A549 (cell line): Measurements from ENCODE around the gene PHTF1. TPM values are rescaled to one million over a fixed set of nuclear protein-coding genes. Genes with fewer than 3 reads are reported as not detected.

Experiments used
- ATAC-seq, 2 experiments: fragments of 200-7000 bp in 1 of 2; fragments of >200 bp in 1 of 2; cut with Nextera tagmentation in 1 of 2; cut with Tn5 transposase in 1 of 2; 3 replicates each; pipeline versions ENCODE4 v1.8.0 to v1.9.1; 2018 to 2020; ENCODE audit warnings: mild to moderate bottlenecking in 1 of 2, moderate library complexity in 1 of 2
- CTCF ChIA-PET: fragments of 300-600 bp; sonication (Branson Sonifier 250); formaldehyde crosslinking; extraction: SDS; loops from one replicate; lab custom pipeline; 2021; ENCODE audit warnings: antibody characterized with exemption, inconsistent platforms; lab: Yijun Ruan, JAX
- POLR2A ChIA-PET: fragments of 350-600 bp; formaldehyde crosslinking; extraction: SDS; loops from one replicate; lab custom pipeline; 2021; ENCODE audit warnings: antibody characterized with exemption, inconsistent platforms; lab: Yijun Ruan, JAX
- DNase-seq, 2 experiments: peaks; one replicate each; pipeline versions ENCODE4 v3.0.0 to v3.0.0-alpha.2; 2011 to 2016; ENCODE audit warnings: low read depth in 1 of 2, low spot score in 1 of 2
- FAIRE-seq: peaks from 2 replicates; lab custom pipeline; 2011; peaks lifted over from hg19 to GRCh38; lab: Jason Lieb, UNC
- H3K27ac ChIP-seq, 2 experiments: fragments of >200 bp; sonication (Bioruptor Twin); formaldehyde crosslinking; 3 replicates each; pipeline ENCODE4 v1.5.1; 2016 to 2017
- H3K4me1 ChIP-seq: fragments of >200 bp; sonication (Bioruptor Twin); formaldehyde crosslinking; 3 replicates; pipeline ENCODE4 v1.6.1; 2016
- H3K4me2 ChIP-seq: fragments of >200 bp; sonication (Bioruptor Twin); formaldehyde crosslinking; 3 replicates; pipeline ENCODE4 v1.6.1; 2016
- H3K4me3 ChIP-seq: fragments of >200 bp; sonication (Bioruptor Twin); formaldehyde crosslinking; 3 replicates; pipeline ENCODE4 v1.5.1; 2016
- H3K9me3 ChIP-seq: fragments of >200 bp; sonication (Bioruptor Twin); formaldehyde crosslinking; 3 replicates; pipeline ENCODE4 v1.6.1; 2016
- BCL3 ChIP-seq: fragments of >200 bp; sonication (Bioruptor Twin); formaldehyde crosslinking; IDR thresholded peaks from 3 replicates; pipeline ENCODE4 v1.6.1; 2016
- CHD2 ChIP-seq: fragments of 150-350 bp; IDR thresholded peaks from 2 replicates; pipeline ENCODE4 v1.6.1; 2014; ENCODE audit warnings: low read length; ENCODE audit not compliant: partially characterized antibody
- CHD4 ChIP-seq: fragments of 200-600 bp; sonication (generic); IDR thresholded peaks from 2 replicates; pipeline ENCODE4 v1.6.1; 2016; ENCODE audit warnings: antibody characterized with exemption, mild to moderate bottlenecking, borderline replicate concordance
- EHF ChIP-seq: fragments of 250-450 bp; sonication (Bioruptor Pico); IDR thresholded peaks from 2 replicates; pipeline ENCODE4 v1.5.0; 2020; ENCODE audit warnings: mild to moderate bottlenecking
- EP300 ChIP-seq, 2 experiments: fragments of >200 bp; sonication (Bioruptor Twin); formaldehyde crosslinking; IDR thresholded peaks; 2 replicates in 1 of 2; 3 replicates in 1 of 2; pipeline ENCODE4 v1.6.1; 2016 to 2017
- ESRRA ChIP-seq: fragments of 150-350 bp; IDR thresholded peaks from 2 replicates; pipeline ENCODE4 v1.6.1; 2014; ENCODE audit warnings: mild to moderate bottlenecking, low read length, borderline replicate concordance
- FOSL2 ChIP-seq, 2 experiments: fragments of 450-650 bp in 1 of 2; fragments of >200 bp in 1 of 2; sonication (Bioruptor Twin) in 1 of 2; formaldehyde crosslinking; IDR thresholded peaks; 2 replicates each; pipeline versions ENCODE4 v1.5.0 to v1.6.1; 2016 to 2020; ENCODE audit warnings: mild to moderate bottlenecking in 1 of 2, moderate library complexity in 1 of 2
- FOXS1 ChIP-seq: fragments of 250-450 bp; sonication (Bioruptor Pico); IDR thresholded peaks from 2 replicates; pipeline ENCODE4 v1.5.0; 2020; ENCODE audit warnings: mild to moderate bottlenecking, moderate library complexity
- GATA3 ChIP-seq: IDR thresholded peaks from 2 replicates; pipeline ENCODE4 v1.6.1; 2012; ENCODE audit warnings: borderline replicate concordance
- HDAC2 ChIP-seq: fragments of 200-600 bp; sonication (generic); IDR thresholded peaks from 2 replicates; pipeline ENCODE4 v1.6.1; 2016
- HMGXB4 ChIP-seq: fragments of 250-450 bp; sonication (Bioruptor Pico); IDR thresholded peaks from 2 replicates; pipeline ENCODE4 v1.5.0; 2021; ENCODE audit warnings: mild to moderate bottlenecking, moderate library complexity, borderline replicate concordance
- HOXA7 ChIP-seq: fragments of 250-450 bp; sonication (Bioruptor Pico); IDR thresholded peaks from 2 replicates; pipeline ENCODE4 v1.5.0; 2020; ENCODE audit warnings: mild to moderate bottlenecking, moderate library complexity
- HOXB5 ChIP-seq: fragments of 250-450 bp; sonication (Bioruptor Pico); IDR thresholded peaks from 2 replicates; pipeline ENCODE4 v1.5.0; 2020; ENCODE audit warnings: mild to moderate bottlenecking, moderate library complexity
- KDM5A ChIP-seq: fragments of 200-600 bp; sonication (generic); IDR thresholded peaks from 2 replicates; pipeline ENCODE4 v1.6.1; 2016; ENCODE audit warnings: antibody characterized with exemption, mild to moderate bottlenecking
- MAZ ChIP-seq: fragments of 150-350 bp; IDR thresholded peaks from 2 replicates; pipeline ENCODE4 v1.6.1; 2014; ENCODE audit warnings: antibody characterized with exemption, low read depth, low read length, borderline replicate concordance
- NFE2L2 ChIP-seq: fragments of 150-350 bp; conservative IDR thresholded peaks from 2 replicates; pipeline ENCODE4 v1.6.1; 2014; ENCODE audit warnings: low read length
- NPAS2 ChIP-seq: fragments of 250-450 bp; sonication (Bioruptor Pico); IDR thresholded peaks from 2 replicates; pipeline ENCODE4 v1.8.0; 2022; ENCODE audit warnings: mild to moderate bottlenecking, moderate library complexity, borderline replicate concordance
- PHF8 ChIP-seq: fragments of 200-600 bp; sonication (generic); IDR thresholded peaks from 2 replicates; pipeline ENCODE4 v1.6.1; 2016; ENCODE audit warnings: low read depth, mild to moderate bottlenecking, antibody characterized with exemption, moderate library complexity, borderline replicate concordance
- RCOR1 ChIP-seq: fragments of 150-350 bp; IDR thresholded peaks from 2 replicates; pipeline ENCODE4 v1.6.1; 2014; ENCODE audit warnings: antibody characterized with exemption, low read length, low read depth
- RNF2 ChIP-seq: fragments of 200-600 bp; sonication (generic); IDR thresholded peaks from 2 replicates; pipeline ENCODE4 v1.6.1; 2016; ENCODE audit warnings: low read depth, mild to moderate bottlenecking, antibody characterized with exemption, moderate library complexity, borderline replicate concordance
- SREBF2 ChIP-seq: fragments of 450-650 bp; IDR thresholded peaks from 2 replicates; pipeline ENCODE4 v1.6.1; 2014; ENCODE audit warnings: mild to moderate bottlenecking, moderate library complexity
- TFCP2L1 ChIP-seq: fragments of 250-450 bp; sonication (Bioruptor Pico); IDR thresholded peaks from 2 replicates; pipeline ENCODE4 v1.5.0; 2021; ENCODE audit warnings: mild to moderate bottlenecking
- TP53 ChIP-seq: fragments of 250-450 bp; sonication (Bioruptor Pico); IDR thresholded peaks from 2 replicates; pipeline ENCODE4 v1.5.0; 2021; ENCODE audit warnings: mild to moderate bottlenecking, moderate library complexity
- ZFP36 ChIP-seq: fragments of 450-650 bp; IDR thresholded peaks from 2 replicates; pipeline ENCODE4 v1.6.1; 2014; ENCODE audit warnings: borderline replicate concordance; ENCODE audit not compliant: partially characterized antibody
- ZNF302 ChIP-seq: fragments of 250-450 bp; sonication (Bioruptor Pico); IDR thresholded peaks from 2 replicates; pipeline ENCODE4 v1.9.0; 2021; ENCODE audit warnings: inconsistent platforms, mild to moderate bottlenecking, moderate library complexity
- WGBS: methylation state at CpG from one replicate; pipeline ENCODE4 v1.1.6; 2017; ENCODE audit errors: missing lambda C conversion rate; 5-methylcytosine and 5-hydroxymethylcytosine counted together
- polyA plus RNA-seq, 4 experiments: library from polyadenylated mRNA; depleted of rRNA in 3 of 4; stranded (reverse); fragments of >200 nt; fragmentation: RNase III in 1 of 4; extraction: RNeasy Plus Mini Kit Qiagen cat#74134 plus additional on column Dnase treatment in 1 of 4; gene quantifications; 2 replicates in 3 of 4; 3 replicates in 1 of 4; pipeline ENCODE4 v1.2.3, GENCODE V29; 2011 to 2017

Gene PHTF1
- polyA plus RNA-seq, 2 of the 4 experiments (the other 2 are of a cell fraction) = 17.0 to 17.1 TPM

GRCh38 chr1:113784104-113784779 lies 25.0 kb upstream of the PHTF1 start:
- no peaks in the 10 kb centered on the region for H3K9me3 ChIP-seq
- H3K4me2 ChIP-seq = no peak overlapping the region
- no peak for ATAC-seq
- 90% methylated on average over 5 of the region's 5 CpGs for WGBS
- H3K4me3 ChIP-seq = no peak overlapping the region
- DNase-seq = no peak
- CTCF ChIA-PET = interaction anchor here (1.2 to 2.9 kb wide), 2 partner anchors 16 to 25 kb away, joined by 4 to 9 read pairs; partner anchors contain the start of gene PHTF1
- no peak overlapping the region for H3K27ac ChIP-seq
- TF ChIP-seq HDAC2 (no peak), EP300 (IDR thresholded peaks at IDR 0.05) (no peak), TP53 (CRISPR knock-in tag) (no peak), CHD4 (no peak), GATA3 (no peak), RCOR1 (no peak), HOXB5 (CRISPR knock-in tag) (no peak), MAZ (no peak), RNF2 (no peak), BCL3 (no peak), NPAS2 (CRISPR knock-in tag) (no peak)
- peaks cover 19% of the 10 kb centered on the region for H3K4me1 ChIP-seq
- no peak for FAIRE-seq
- POLR2A ChIA-PET = no interaction called here

GRCh38 chr1:113783254-113784103 lies 24.2 kb upstream of the PHTF1 start:
- no peak overlapping the region for H3K4me2 ChIP-seq
- DNase-seq (no peak), FAIRE-seq (no peak)
- H3K4me1 ChIP-seq = peaks cover 17% of the 10 kb centered on the region
- POLR2A ChIA-PET = interaction anchor here (0.7 kb wide), 1 partner anchor 394 kb away, joined by 6 read pairs; no protein-coding TSS in a partner anchor
- no peak overlapping the region for H3K27ac ChIP-seq
- H3K9me3 ChIP-seq = no peaks in the 10 kb centered on the region
- WGBS = 95% methylated on average over 4 of the region's 4 CpGs
- no peak overlapping the region for H3K4me3 ChIP-seq
- TF ChIP-seq PHF8 = no peak
- no peak for TF ChIP-seq HOXA7 (CRISPR knock-in tag)
- TF ChIP-seq EHF (CRISPR knock-in tag) = no peak
- TF ChIP-seq RCOR1 = no peak
- no peak for TF ChIP-seq BCL3
- TF ChIP-seq HMGXB4 (CRISPR knock-in tag) = no peak
- no peak for TF ChIP-seq FOXS1 (CRISPR knock-in tag)
- no peak for TF ChIP-seq FOSL2 (IDR thresholded peaks at IDR 0.05)
- no peak for TF ChIP-seq FOSL2 (CRISPR knock-in tag; IDR thresholded peaks at IDR 0.05)
- no peak for TF ChIP-seq KDM5A
- no peak for TF ChIP-seq SREBF2
- no peak for TF ChIP-seq CHD2
- TF ChIP-seq ESRRA = no peak
- TF ChIP-seq ZNF302 (CRISPR knock-in tag) = no peak
- TF ChIP-seq NFE2L2 = no peak
- TF ChIP-seq ZFP36 = no peak
- TF ChIP-seq TFCP2L1 (CRISPR knock-in tag) = no peak
- TF ChIP-seq, all 56 proteins: peak for 0
- CTCF ChIA-PET = interaction anchor here (2.9 kb wide), 1 partner anchor 24 kb away, joined by 9 read pairs; the partner anchor contains the start of gene PHTF1
- no peak for ATAC-seq
